Head of caudate nucleus (tissue), 42 donors: ENCODE data around the gene LIPN.
"Not testable (repeated sequence)": the region's sequence is repeated elsewhere in the genome, so short reads cannot be mapped to it uniquely, and the experiment has no call there.

ENCODE experiments used
- DNase-seq, 42 donors: peaks; one replicate each; pipeline versions ENCODE4 v3.0.0 to v3.0.0-alpha.2; 2020 to 2021; ENCODE audit warnings: mixed read lengths in 7 of 42
- intact Hi-C: fragments of 100-400 bp; cut with DNase I; formaldehyde crosslinking; loops from one replicate; pipeline ENCODE4 v1.15.0; 2022

LIPN gene, protein sequence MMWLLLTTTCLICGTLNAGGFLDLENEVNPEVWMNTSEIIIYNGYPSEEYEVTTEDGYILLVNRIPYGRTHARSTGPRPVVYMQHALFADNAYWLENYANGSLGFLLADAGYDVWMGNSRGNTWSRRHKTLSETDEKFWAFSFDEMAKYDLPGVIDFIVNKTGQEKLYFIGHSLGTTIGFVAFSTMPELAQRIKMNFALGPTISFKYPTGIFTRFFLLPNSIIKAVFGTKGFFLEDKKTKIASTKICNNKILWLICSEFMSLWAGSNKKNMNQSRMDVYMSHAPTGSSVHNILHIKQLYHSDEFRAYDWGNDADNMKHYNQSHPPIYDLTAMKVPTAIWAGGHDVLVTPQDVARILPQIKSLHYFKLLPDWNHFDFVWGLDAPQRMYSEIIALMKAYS

DNA sequence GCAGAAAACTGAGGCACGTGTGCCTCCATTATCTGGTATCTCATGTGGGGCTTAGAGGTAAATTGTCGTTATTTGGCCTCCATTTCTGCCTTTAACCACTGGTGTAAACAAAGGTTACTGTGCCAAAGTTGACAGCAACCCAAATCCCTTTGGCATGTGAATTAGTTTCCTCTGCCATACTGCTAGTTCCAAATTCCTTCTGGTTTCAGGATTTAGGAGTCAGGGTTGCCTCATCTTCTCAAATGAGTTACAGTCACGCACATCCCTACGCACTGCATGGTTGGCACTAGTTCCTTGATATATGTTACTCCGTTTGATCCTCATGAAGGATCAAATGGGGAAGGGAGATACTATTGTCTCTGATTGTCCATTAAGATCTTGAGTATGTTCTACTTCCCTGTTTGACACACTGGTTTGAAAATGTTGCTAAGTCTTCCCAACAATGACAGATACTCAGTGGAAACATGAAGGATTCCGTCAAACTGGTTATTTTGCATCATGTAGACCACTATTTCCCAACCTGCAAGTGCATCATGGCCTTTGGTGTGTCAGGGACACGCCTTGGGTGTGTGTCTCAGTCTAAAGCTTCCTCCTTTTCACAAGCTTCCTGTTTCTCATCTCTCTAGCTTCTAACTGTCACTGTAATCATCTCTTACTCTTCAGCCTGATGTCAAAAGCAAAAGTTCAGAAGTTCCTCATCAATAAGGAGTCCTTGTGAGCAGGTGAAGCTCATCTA is at the start of gene LIPN:
TSS of gene LIPN (plus strand) at position 655 of the 736 bp plus-strand sequence. CDS start 1,386 bp downstream, outside the sequence.
- DNase-seq, result peak in 4 of 42 donors; percentile 1 to 28 (median 12)
- intact Hi-C loops, result no loop called here

DNA sequence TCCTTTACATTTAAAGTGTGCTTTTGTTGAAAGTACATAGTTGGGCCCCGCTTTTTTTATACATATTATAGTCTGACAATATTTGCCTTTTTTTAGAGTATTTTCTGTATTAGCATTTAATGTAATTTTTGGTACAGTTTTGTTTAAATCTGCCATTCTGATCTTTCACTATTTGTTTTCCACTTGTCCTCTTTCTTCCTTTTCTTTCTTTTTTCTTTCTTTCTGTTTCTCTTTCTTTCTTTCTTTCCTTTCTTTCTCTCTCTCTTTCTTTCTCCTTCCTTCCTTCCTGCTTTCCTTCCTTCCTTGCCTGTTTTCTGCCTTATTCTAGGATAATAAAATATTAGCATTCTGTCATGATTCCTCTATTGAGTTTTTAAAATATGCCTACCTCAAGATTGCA is 44.3 kb upstream of the LIPN start:
- no peak for DNase-seq
- intact Hi-C loops, result no loop called here

DNA sequence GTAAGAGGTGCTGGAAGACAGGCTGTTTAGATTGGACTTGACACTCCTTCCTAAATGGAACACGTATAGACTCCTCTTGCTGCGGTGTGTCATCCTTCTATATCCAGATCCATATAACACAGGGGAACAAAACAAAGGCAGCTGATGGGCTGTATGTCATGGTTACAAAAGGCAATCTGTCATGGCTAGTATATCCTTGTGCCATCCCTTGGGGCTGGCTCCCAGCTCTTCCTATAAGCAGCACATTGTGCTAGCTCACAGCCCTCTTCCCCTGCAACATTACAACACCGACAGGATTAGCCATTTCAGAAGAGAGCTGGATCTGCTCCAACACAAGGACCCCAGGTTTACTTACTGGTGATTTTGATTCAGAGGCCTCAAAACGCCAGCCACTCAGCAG is 38.4 kb upstream of the LIPN start:
- intact Hi-C loops, result no loop called here
- no peak for DNase-seq

DNA sequence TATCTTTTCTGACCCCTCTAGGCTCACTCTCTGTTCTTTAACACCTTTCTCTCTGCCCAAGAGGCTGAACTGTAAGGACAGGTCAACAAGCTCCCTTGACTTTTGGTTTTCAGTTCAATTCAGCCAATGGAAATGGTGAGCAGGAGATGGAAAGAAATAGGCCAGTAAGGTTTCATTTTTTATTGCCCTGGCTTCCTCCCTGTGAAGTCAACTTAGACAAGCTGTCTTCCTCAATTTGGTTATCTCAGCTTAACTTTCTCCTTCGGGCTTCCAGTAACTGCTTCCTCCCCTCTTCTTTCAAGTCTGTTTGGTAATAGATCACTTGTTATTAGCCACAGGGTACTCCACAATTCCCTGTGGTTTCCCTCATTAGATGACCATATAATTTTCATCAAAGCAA is 34.0 kb upstream of the LIPN start:
- intact Hi-C loops, result no loop called here
- no peak for DNase-seq

DNA sequence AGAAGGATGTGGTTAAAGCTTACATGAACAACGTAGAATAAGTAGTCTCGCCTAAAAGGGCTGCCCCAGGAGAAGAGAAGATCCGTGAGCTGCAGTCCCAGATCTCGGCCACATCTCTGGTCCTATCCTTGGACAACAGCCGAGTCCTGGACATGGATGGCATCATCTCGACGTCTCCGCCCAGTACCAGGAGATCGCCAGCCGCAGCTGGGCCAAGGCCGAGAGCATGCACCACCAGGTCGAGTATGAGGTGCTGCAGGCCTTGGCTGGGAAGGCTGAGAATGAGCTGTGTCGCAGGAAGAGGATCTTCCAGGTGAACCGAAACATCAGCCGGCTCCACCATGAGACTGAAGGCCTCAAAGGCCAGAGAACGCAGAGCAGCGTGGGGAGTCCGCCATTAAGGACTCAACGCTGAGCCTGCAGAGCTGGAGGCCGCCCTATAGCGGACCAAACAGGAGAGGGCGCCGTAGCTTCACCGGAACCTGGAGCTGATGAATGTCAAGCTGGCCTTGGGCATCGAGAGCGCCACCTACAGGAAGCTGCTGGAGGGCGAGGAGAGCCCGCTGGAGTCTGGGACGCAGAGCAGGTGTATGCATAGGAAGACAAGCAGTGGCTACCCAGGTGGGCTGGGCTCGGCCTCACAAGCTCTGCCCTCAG is 31.6 kb upstream of the LIPN start:
- DNase-seq, result no peak
- intact Hi-C loops, result no loop called here

DNA sequence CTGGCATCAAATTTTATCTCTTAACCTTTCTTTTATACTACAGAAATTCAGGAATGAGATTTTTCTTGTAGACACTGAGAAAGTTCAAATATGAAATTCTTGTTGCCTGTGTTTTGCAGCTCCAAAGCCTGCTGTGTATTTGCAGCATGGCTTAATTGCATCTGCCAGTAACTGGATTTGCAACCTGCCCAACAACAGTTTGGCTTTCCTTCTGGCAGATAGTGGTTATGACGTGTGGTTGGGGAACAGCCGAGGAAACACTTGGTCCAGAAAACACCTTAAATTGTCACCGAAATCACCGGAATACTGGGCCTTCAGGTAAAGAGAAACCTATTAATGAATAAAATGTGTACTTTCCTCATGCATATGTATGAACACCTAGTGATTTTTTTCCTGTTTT is 29.0 kb upstream of the LIPN start:
- DNase-seq, result no peak
- intact Hi-C loops, result no loop called here

DNA sequence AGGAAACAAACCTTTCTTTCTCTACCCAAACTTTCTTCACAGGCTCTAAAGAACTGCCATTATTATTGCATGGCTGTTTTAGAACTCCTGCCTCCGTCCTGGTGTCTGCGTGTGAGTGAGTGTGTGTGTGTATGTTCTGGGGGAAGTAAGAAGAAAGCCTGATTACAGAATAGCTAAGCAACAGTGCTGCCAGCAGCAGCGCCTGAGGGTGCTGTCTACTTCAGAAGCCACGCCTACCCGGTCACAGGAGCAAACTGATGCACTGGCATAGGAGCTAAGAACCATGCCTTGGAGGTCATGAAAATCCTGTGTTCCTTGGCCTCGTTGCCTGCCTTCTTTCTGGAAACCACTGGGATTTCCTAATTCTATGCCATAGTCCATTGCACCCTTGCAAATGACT is 28.5 kb upstream of the LIPN start:
- intact Hi-C loops, result no loop called here
- DNase-seq, result peak in 4 of 42 donors; percentile 10 to 29 (median 15)

DNA sequence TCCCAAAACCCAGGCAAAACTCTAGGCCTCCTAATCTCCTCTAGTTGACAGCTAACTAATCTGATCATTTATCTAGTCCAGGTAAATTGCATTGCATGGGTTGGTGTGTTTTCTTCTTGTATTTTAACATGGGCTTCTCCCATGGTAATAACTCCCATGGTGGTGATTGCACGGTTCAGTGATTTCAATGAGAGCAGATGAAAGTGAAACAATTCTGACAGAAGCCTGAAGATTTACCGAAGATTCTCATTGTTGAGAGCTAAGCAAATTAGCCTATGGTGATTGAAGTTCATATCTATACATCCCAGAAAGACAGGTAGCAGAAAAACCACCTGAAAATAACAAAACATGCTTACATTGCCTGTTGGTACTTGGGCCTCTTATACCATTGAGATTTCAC is 26.6 kb upstream of the LIPN start:
- no peak for DNase-seq
- intact Hi-C loops, result no loop called here

DNA sequence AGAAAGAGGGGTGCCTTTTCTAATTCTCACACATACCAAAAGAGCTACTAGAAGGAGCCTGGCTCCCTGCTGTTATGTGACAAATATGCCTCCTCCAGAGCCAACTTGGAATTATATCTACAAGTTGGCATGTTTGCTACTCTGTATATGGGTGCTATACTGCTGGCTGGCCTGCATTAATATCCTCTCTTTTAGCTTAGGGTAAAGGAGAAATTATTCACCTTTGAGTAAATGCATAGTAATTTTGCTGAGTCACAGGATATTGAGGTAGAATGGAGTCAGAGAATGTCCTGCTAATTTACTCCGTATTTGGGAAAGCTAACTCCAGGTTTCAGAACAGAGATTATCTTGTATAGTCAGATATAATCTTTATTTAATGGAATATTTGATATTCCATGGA is 24.2 kb upstream of the LIPN start:
- intact Hi-C loops, result no loop called here
- DNase-seq, result no peak

DNA sequence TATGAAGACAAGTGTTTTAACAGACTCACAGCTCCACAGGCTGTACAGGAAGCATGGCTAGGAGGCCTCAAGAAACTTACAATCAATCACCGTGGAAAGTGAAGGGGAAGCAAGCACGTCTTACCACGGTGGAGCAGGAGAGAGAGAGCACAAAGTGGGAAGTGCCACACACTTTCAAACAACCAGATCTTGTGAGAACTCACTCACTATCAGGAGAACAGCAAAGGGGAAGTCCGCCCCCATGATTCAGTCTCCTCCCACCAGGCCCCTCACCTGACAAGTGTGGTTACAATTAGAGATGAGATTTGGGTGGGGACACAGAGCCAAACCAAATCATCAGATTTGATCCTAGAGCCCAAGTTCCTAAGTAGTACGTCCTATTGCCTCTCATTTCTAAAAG is 17.9 kb upstream of the LIPN start:
- intact Hi-C loops, result not testable (repeated sequence)

DNA sequence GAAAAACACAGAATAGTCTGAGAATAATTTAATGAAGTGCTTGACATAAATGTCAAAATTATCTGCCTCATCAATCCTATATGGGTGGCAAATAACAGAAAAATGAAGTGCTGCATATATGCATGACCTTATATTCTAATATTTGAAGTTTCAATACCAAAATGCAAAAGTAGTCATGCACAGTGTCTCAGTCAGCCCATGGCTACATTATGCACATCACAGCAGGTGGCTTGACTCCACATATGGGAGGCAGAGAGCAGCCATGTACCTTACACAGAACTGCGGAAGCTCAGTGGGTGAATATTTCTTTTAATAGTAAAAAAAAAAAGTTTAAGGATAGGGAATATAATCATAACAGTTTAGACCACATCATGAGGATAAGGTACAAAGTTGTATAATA is 17.4 kb upstream of the LIPN start:
- DNase-seq, result peak in 1 of 42 donors; percentile 10

More for the DNA sequence above, 17.9 kb upstream of the LIPN start:
- DNase-seq, result peak in 14 of 42 donors; percentile 6 to 54 (median 26)

DNA sequence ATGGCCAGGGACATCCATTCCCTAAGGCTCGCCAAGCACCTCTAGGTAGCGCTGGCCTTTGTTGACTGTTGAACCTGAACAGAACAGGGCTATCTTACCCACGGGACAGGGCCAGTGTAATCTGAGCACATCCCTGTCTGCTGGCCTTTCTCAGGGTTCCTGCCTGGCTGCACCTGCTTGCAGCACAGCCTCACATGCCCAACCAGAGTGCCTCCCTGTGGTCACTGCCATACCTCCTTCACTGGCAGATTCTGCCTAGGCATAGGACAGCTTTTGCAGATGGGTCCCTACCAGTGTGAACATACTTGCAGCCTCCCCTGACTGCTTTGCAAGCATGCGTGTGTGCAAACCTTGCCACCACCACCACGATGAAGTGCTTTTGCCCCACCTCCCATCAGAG is 15.8 kb upstream of the LIPN start:
- intact Hi-C loops, result no loop called here
- no peak for DNase-seq

More for the DNA sequence above, 17.4 kb upstream of the LIPN start:
- intact Hi-C loops, result no loop called here

DNA sequence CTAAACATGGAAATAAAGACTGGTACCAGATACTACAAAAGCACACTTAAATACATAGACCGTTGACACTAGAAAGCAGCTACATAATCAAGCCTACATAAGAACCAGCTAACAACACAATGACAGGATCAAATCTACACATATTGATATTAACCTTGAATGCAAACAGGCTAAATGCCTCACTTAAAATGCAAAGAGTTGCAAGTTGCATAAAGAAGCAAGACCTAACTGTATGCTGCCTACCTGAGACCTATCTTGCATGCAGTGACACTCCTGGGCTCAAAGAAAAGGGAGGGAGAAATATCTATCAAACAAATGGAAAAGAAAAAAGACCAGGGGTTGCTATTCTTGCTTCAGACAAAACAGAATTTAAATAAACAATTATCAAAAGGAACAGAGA is 14.2 kb upstream of the LIPN start:
- DNase-seq, result no peak
- intact Hi-C loops, result no loop called here

DNA sequence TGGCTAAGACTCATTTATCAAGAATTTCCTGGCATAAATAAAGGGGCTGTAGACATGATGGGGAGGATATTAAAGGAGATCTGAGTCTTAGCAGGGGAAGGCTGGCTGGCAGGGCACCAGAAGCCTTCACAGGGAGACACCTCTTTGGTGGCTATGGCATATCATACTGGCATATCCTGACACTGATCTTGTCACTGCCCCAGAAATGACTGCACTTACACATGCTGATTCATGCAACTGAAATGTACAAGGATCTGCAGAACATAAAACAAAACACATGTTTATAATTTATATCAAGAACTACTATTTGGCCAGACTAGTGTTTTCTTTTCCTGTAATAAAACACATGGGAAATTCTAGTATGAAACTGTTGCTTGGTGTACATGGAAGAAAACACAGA is 5.5 kb upstream of the LIPN start:
- intact Hi-C loops, result no loop called here
- DNase-seq, result no peak

DNA sequence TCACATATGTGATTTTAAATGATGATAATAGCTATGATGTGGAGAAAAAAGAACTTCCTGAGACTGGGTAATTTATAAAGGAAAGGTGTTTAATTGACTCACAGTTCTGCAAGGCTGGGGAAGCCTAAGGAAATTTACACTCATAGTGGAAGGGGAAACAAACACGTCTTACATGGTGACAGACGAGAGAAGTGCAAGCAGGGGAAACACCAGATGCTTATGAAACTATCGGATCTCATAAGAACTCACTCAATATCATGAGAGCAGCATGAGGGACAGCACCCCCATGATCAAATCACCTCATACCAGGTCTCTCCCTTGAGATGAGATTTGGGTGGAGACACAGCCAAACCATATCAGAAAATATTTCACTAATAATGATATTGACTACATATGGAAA is 4.1 kb upstream of the LIPN start:
- intact Hi-C loops, result no loop called here
- no peak for DNase-seq

DNA sequence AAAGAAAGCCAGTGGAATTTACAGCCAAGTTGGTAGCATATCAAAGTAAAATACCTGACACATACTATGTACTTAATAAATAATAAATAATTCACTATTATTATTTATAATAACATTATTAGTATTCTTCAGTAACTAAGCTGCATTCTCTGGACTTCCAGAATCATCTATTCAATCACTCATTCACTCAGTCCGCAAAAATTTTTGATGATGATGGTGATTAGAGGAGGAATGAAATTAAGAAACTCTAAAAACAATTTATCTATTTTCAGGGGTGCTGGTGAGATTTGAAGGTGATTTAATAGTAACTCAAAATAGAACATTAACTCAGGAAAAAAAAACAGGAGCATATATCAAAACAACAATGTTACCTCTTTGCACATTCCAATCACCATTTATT is 3.2 kb upstream of the LIPN start:
- no peak for DNase-seq
- intact Hi-C loops, result no loop called here

DNA sequence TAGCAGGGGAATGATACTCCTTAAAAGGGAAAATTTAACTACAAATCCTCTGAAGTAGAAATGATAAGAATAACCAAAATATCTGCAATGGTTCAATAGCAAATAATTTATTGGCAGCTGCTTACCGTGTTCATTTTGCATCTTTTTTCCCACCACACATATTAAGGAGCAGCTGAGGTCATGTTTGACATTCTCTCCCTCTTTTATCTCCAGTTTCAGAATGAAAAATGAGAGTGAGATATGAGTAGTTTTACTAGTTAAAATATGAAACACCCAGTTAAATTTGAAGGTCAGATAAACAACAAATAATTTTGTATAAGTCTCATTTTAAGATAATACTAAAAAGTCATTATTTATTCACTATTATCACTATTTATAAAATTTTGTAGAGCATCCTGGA is 3.1 kb downstream of the LIPN start:
- intact Hi-C loops, result no loop called here
- no peak for DNase-seq

DNA sequence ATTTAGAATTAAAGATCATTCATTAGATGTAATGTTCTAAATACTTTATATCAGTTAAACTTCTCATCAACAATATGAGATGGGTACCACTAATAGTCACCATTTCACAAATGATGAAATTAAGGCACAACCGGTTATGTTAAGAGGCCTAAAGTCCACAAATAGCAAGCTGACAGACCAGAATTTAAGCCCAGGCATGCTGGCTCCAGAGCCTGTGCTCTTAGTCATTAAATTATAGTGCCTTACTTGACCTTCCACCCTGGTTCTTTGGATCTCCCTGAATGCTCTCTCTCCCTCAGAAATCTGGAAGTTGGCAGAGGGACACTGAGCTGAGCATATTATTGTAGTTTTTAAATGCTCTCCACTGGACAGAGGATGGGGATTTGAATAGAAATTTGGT is 3.6 kb downstream of the LIPN start:
- no peak for DNase-seq
- intact Hi-C loops, result no loop called here

DNA sequence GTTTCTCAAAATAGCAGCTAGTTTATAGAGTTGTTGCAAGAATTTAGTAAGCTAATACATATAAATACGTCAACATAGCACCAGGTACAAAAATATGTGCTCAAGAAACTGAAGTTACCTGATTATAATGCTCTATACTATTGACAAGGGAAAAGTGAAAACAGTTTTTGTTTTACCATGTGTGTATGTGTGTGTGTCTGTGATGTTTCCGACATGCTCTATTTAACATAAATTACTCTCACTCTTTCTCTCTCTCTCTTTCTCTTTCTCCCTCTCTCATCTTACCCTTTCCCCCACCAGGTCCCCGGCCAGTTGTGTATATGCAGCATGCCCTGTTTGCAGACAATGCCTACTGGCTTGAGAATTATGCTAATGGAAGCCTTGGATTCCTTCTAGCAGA is 4.3 kb downstream of the LIPN start:
- intact Hi-C loops, result no loop called here
- DNase-seq, result no peak

DNA sequence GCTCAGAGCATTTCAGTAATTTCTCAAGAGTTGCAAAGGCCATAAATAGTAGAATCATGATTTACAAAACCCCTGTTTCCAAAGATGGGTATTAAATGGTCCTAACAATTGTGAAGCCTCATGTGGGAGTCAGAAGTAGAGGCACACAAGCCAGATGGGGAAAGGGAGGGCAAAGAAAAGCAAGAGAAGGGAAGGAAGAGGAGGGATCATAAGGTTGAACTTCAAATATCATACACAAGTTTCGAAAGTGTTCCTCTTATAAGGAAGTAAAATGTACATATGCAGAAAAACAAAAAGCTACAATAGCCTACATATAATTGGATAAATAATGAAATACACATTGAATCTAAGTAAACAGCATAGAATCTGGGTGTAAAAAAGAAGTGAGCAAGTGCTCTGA is 6.0 kb downstream of the LIPN start:
- no peak for DNase-seq
- intact Hi-C loops, result no loop called here
